ENCODE results near the gene UBE2E3. TPM values are rescaled to one million over a fixed set of nuclear protein-coding genes. Genes with fewer than 3 reads are reported as not detected.
A peak's percentile ranks its signal among the peaks of the same experiment; 100 is the strongest.

Gene UBE2E3
- total RNA-seq, 4 donors from 2014 or later = 25.5 to 66.8 (median 60.3) TPM

- TF ChIP-seq POLR2A (IDR thresholded peaks at IDR 0.05) = no peak
- TF ChIP-seq CTCF (IDR thresholded peaks at IDR 0.05) = no peak
- peak overlapping the region; percentile 48 for H3K4me3 ChIP-seq (ENCODE audit: low read depth, poor library complexity, severe bottlenecking)
- intact Hi-C loops (cut with DNase I; ENCODE audit: low total_unique reads) = no loop called here
- DNase-seq (ENCODE audit: low spot score in 2 of 2) = peak in 1 of 2 donors; percentile 83
- WGBS, 2 donors = 0 to 1% methylated on average over 21 to 68 of the region's 81 CpGs
Observed at GRCh38 chr2:180980943-180981911, 822 bp downstream of the UBE2E3 start.

GRCh38 chr2:180983468-180984242 lies 3.2 kb downstream of the UBE2E3 start:
- DNase-seq (ENCODE audit: low spot score in 2 of 2) = no peak
- intact Hi-C loops (cut with DNase I; ENCODE audit: low total_unique reads) = no loop called here
- no peak for TF ChIP-seq CTCF (IDR thresholded peaks at IDR 0.05)
- no peak overlapping the region for H3K4me3 ChIP-seq (ENCODE audit: low read depth, poor library complexity, severe bottlenecking)

- WGBS, 2 donors = 52 to 70% methylated on average over 2 of the region's 2 CpGs
Observed at GRCh38 chr2:180985771-180986395, 5.5 kb downstream of the UBE2E3 start.

DNA sequence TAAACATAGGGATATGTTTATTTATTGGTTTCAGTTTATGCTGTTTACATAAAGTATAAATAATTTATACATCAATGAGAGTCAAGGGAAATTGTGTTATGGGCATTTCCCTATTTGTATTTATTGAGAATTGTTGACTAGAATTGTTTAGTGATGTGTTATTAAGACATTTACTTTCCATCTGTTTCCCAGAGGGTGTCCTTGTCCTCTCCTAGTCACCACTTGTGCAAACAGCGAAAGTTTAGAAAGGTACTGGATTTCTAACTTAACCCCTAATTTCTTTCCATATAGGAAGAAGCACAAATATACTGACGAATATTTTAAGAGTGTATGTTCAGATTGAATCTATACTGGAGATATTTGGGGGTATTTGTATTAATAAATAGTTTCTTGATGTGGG lies 6.7 kb downstream of the UBE2E3 start:
- TF ChIP-seq CTCF (IDR thresholded peaks at IDR 0.05) (no peak), POLR2A (IDR thresholded peaks at IDR 0.05) (no peak)
- DNase-seq (ENCODE audit: low spot score in 2 of 2) = no peak
- no peak overlapping the region for H3K4me3 ChIP-seq (ENCODE audit: low read depth, poor library complexity, severe bottlenecking)
- intact Hi-C loops (cut with DNase I; ENCODE audit: low total_unique reads) = no loop called here
- WGBS, 2 donors = 96 to 100% methylated on average over 2 of the region's 2 CpGs

More at GRCh38 chr2:180985771-180986395, 5.5 kb downstream of the UBE2E3 start:
- no peak for TF ChIP-seq CTCF (IDR thresholded peaks at IDR 0.05)
- no peak for TF ChIP-seq POLR2A (IDR thresholded peaks at IDR 0.05)
- DNase-seq (ENCODE audit: low spot score in 2 of 2) = no peak
- intact Hi-C loops (cut with DNase I; ENCODE audit: low total_unique reads) = no loop called here
- H3K4me3 ChIP-seq (ENCODE audit: low read depth, poor library complexity, severe bottlenecking) = no peak overlapping the region

- no peak for DNase-seq (ENCODE audit: low spot score in 2 of 2)
- 39 to 63% methylated on average over 3 of the region's 3 CpGs for WGBS, 2 donors
- no peak overlapping the region for H3K4me3 ChIP-seq (ENCODE audit: low read depth, poor library complexity, severe bottlenecking)
- intact Hi-C loops (cut with DNase I; ENCODE audit: low total_unique reads) = no loop called here
- TF ChIP-seq CTCF (IDR thresholded peaks at IDR 0.05) (no peak), POLR2A (IDR thresholded peaks at IDR 0.05) (no peak)
Observed at GRCh38 chr2:180990337-180990736, 9.9 kb downstream of the UBE2E3 start.

All from lower leg skin (tissue), 4 donors.